Measurements from ENCODE around the gene VSTM2L. TPM values are rescaled to one million over a fixed set of nuclear protein-coding genes. Genes with fewer than 3 reads are reported as not detected.

VSTM2L gene
- total RNA-seq, 2 donors from 2014 or later: 5.3 to 7.0 TPM

DNA sequence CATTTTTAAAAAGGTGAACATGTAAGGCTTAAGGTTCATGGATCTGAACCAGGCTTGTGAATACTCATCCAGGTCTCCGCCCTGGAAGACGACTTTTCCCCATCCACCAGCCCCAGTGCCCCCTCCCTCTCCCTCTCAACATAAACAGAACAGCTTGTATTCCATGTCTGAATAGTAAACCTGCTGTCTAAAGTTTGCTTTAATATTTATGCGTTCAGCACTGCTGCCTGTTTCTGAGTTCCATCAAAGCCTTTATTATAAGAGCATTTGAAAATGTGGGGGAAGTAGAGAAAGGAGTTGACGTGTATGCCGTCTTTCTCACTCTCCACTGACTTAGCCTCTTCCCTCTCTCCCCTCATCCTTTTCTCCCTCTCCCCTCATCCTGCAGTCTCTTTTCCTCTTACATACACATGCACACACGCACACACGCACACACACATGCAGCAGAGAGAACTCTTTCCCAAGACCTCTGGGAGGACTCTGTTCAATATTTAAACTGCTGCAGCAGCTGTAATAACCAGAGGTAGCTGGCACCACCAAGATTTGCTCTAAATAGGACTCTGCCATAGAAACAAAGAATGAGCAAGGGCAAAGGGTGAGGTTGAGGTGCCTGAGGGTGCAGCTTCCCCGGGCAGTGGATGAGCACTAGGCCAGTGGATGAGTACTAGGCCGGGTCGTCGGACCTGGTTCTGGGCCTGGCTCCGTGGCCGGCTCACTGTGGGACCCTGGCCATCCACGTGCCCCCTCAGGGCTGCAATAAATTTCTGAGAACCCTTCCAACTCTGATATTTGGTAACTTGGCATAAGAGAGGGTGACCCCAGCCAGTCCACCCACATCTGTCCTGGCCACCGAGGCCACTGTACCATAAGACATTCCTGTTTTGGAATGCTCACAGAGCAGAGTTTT is 35.4 kb upstream of the VSTM2L start:
- TF ChIP-seq, protein P1, sequence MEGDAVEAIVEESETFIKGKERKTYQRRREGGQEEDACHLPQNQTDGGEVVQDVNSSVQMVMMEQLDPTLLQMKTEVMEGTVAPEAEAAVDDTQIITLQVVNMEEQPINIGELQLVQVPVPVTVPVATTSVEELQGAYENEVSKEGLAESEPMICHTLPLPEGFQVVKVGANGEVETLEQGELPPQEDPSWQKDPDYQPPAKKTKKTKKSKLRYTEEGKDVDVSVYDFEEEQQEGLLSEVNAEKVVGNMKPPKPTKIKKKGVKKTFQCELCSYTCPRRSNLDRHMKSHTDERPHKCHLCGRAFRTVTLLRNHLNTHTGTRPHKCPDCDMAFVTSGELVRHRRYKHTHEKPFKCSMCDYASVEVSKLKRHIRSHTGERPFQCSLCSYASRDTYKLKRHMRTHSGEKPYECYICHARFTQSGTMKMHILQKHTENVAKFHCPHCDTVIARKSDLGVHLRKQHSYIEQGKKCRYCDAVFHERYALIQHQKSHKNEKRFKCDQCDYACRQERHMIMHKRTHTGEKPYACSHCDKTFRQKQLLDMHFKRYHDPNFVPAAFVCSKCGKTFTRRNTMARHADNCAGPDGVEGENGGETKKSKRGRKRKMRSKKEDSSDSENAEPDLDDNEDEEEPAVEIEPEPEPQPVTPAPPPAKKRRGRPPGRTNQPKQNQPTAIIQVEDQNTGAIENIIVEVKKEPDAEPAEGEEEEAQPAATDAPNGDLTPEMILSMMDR (IDR thresholded peaks at IDR 0.05): no peak
- no peak for TF ChIP-seq POLR2A (IDR thresholded peaks at IDR 0.05)
- no peak for DNase-seq

DNA sequence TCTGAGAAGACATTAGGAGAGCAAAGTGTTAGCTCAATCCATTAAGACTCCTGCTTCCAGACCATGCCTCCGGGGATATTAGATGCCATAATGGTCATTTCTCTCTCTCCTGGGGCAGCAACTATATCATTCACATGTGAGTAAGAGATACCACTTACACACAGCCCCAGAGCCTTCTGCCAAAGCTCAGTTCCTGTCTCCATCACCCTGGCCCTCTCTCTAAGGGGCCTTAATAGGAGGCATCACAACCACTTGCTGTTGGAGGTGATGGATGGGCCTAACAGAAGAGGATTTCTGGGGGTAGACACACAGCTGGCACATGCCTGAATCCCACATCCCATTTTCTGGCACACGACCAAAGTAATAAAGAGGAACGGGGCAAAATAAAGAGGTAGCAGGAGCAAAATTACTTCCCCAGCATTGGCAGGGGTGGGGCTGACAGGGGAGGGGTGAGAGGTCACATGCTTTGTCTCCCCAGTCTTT is 34.0 kb upstream of the VSTM2L start:
- H3K4me3 ChIP-seq: no peak overlapping the region
- no peaks in the 10 kb centered on the region for H3K9me3 ChIP-seq
- intact Hi-C loops (cut with DNase I): no loop called here
- DNase-seq (no peak), ATAC-seq (no peak)
- H3K4me1 ChIP-seq: no peaks in the 10 kb centered on the region
- TF ChIP-seq, protein P1 (IDR thresholded peaks at IDR 0.05): no peak
- no peak for TF ChIP-seq POLR2A (IDR thresholded peaks at IDR 0.05)
- H3K27ac ChIP-seq: no peak overlapping the region
- H3K27me3 ChIP-seq: no peaks in the 10 kb centered on the region
- H3K36me3 ChIP-seq (replicated peaks in 1 of 2; ENCODE audit: insufficient read depth in 1 of 2, low read depth in 2 of 2): peaks cover 0 to 6% of the 10 kb centered on the region in 2 donors
- WGBS, 2 donors: 71 to 75% methylated on average over 3 of the region's 3 CpGs

More for the DNA sequence above, 35.4 kb upstream of the VSTM2L start:
- peaks cover 0 to 2% of the 10 kb centered on the region in 2 donors for H3K36me3 ChIP-seq (replicated peaks in 1 of 2; ENCODE audit: insufficient read depth in 1 of 2, low read depth in 2 of 2)
- no peaks in the 10 kb centered on the region for H3K27me3 ChIP-seq
- H3K4me3 ChIP-seq: no peak overlapping the region
- H3K27ac ChIP-seq: no peak overlapping the region
- no peaks in the 10 kb centered on the region for H3K9me3 ChIP-seq
- 78 to 84% methylated on average over 14 to 15 of the region's 15 CpGs for WGBS, 2 donors
- intact Hi-C loops (cut with DNase I): no loop called here
- ATAC-seq: no peak
- no peaks in the 10 kb centered on the region for H3K4me1 ChIP-seq

DNA sequence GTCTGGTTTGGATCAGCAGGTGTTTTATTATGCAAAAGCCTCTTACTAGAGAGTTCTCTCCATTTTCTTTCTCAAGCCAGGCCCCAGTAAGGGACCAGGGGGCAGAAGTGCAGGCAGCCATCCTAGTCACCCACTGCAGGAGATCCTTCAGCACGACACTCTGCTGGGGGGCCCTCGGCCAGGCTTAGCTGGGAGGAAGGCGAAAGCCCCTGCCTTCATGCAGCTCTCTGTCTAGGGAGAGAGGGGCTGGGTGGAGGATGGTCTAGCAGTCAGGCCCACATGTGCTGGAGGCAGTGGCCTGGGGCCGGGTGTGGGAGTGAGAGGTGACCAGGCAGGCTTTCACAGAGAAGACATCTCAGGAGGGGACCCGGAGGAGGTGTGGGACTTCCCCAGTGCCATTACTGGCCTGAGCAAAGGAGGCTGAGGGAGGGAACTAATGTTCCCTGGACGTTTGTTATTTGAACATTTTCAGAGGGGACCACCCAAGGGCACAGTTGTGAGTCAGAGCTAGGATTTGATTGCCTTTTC is 33.5 kb upstream of the VSTM2L start:
- intact Hi-C loops (cut with DNase I): no loop called here
- no peaks in the 10 kb centered on the region for H3K9me3 ChIP-seq
- no peaks in the 10 kb centered on the region for H3K4me1 ChIP-seq
- no peaks in the 10 kb centered on the region for H3K27me3 ChIP-seq
- peaks cover 0 to 8% of the 10 kb centered on the region in 2 donors for H3K36me3 ChIP-seq (replicated peaks in 1 of 2; ENCODE audit: insufficient read depth in 1 of 2, low read depth in 2 of 2)
- no peak overlapping the region for H3K27ac ChIP-seq
- WGBS, 2 donors: 79 to 89% methylated on average over 6 of the region's 6 CpGs
- DNase-seq (no peak), ATAC-seq (no peak)
- TF ChIP-seq, protein P1 (IDR thresholded peaks at IDR 0.05): no peak
- no peak for TF ChIP-seq POLR2A (IDR thresholded peaks at IDR 0.05)
- H3K4me3 ChIP-seq: no peak overlapping the region

DNA sequence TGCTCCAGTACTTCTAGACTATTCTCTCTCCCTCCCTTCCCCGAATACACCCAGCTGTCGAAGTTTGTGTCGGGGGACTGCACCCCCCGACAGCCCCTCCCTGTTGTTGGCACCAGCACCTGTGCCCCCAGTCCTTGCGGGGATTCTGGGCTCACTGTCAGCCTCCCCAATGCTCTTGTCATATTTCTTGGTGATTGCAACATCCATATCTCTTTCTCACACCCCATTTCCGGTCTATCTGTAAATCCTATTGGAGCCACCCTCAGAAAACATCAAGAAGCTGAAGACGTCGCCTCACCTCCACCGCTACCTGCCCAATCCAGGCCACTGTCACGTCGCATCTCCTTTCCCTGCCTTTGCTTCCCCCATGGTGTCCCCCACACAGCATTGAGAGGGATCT is 32.6 kb upstream of the VSTM2L start:
- no peak overlapping the region for H3K27ac ChIP-seq
- WGBS, 2 donors: 85% methylated on average over 11 of the region's 11 CpGs
- ATAC-seq: no peak
- TF ChIP-seq, protein P1 (IDR thresholded peaks at IDR 0.05): no peak
- TF ChIP-seq POLR2A (IDR thresholded peaks at IDR 0.05): no peak
- no peak for DNase-seq
- H3K36me3 ChIP-seq (replicated peaks in 1 of 2; ENCODE audit: insufficient read depth in 1 of 2, low read depth in 2 of 2): peaks cover 0 to 8% of the 10 kb centered on the region in 2 donors
- intact Hi-C loops (cut with DNase I): no loop called here
- H3K4me1 ChIP-seq: no peaks in the 10 kb centered on the region
- no peaks in the 10 kb centered on the region for H3K9me3 ChIP-seq
- H3K27me3 ChIP-seq: no peaks in the 10 kb centered on the region
- no peak overlapping the region for H3K4me3 ChIP-seq

Data from body of pancreas (tissue), 4 donors.